HepG2 (cell line): Measurements from ENCODE around the gene TIAM2. TPM values are rescaled to one million over a fixed set of nuclear protein-coding genes. Genes with fewer than 3 reads are reported as not detected.
A peak's percentile ranks its signal among the peaks of the same experiment; 100 is the strongest.

Experiments
- ISX ChIP-seq: sonication (generic); formaldehyde crosslinking; conservative IDR thresholded peaks from 2 replicates; pipeline ENCODE4 v1.5.0; 2020; ENCODE audit warnings: missing genetic modification reagents
- NCOA2 ChIP-seq: sonication (generic); formaldehyde crosslinking; IDR thresholded peaks from 2 replicates; pipeline ENCODE4 v1.8.0; 2022; ENCODE audit warnings: inconsistent platforms
- NPAS2 ChIP-seq: sonication (generic); formaldehyde crosslinking; IDR thresholded peaks from 2 replicates; pipeline ENCODE4 v1.8.0; 2022; ENCODE audit warnings: mild to moderate bottlenecking, missing genetic modification reagents, borderline replicate concordance
- POLR2G ChIP-seq: fragments of 200-400 bp; formaldehyde crosslinking; IDR thresholded peaks from 2 replicates; pipeline ENCODE4 v1.6.1; 2018; ENCODE audit warnings: mild to moderate bottlenecking, low read depth, low read length, moderate library complexity
- TP53 ChIP-seq: sonication (generic); formaldehyde crosslinking; conservative IDR thresholded peaks from 2 replicates; pipeline ENCODE4 v1.4.0; 2020; ENCODE audit warnings: missing genetic modification reagents
- XBP1 ChIP-seq: sonication (generic); formaldehyde crosslinking; IDR thresholded peaks from 2 replicates; pipeline ENCODE4 v1.5.0; 2020; ENCODE audit warnings: missing genetic modification reagents
- ZBTB14 ChIP-seq: sonication (generic); formaldehyde crosslinking; IDR thresholded peaks from 2 replicates; pipeline ENCODE4 v1.4.0; 2020; ENCODE audit warnings: missing genetic modification reagents
- ZBTB21 ChIP-seq: sonication (generic); formaldehyde crosslinking; IDR thresholded peaks from 2 replicates; pipeline ENCODE4 v1.4.0; 2020; ENCODE audit warnings: missing genetic modification reagents
- ZFX ChIP-seq: sonication (generic); formaldehyde crosslinking; IDR thresholded peaks from 2 replicates; pipeline ENCODE4 v1.4.0; 2020; ENCODE audit warnings: mild to moderate bottlenecking, low read depth, missing genetic modification reagents, moderate library complexity
- ZNF260 ChIP-seq: sonication (generic); formaldehyde crosslinking; IDR thresholded peaks from 2 replicates; pipeline ENCODE4 v1.4.0; 2020; ENCODE audit warnings: missing genetic modification reagents, low read depth, mild to moderate bottlenecking, borderline replicate concordance
- ZNF574 ChIP-seq: sonication (generic); formaldehyde crosslinking; IDR thresholded peaks from 2 replicates; pipeline ENCODE4 v1.4.0; 2020; ENCODE audit warnings: missing genetic modification reagents
- ZNF704 ChIP-seq: sonication (generic); formaldehyde crosslinking; IDR thresholded peaks from 2 replicates; pipeline ENCODE4 v1.8.1; 2023; ENCODE audit warnings: mild to moderate bottlenecking, inconsistent platforms, moderate library complexity, missing genetic modification reagents, borderline replicate concordance
- ZNF788 ChIP-seq: sonication (generic); formaldehyde crosslinking; IDR thresholded peaks from 2 replicates; pipeline ENCODE4 v1.5.0; 2020; ENCODE audit warnings: mild to moderate bottlenecking, missing genetic modification reagents, borderline replicate concordance
- polyA plus RNA-seq, 8 experiments: library from polyadenylated mRNA; depleted of rRNA in 3 of 8; stranded (reverse) in 7 of 8; unstranded in 1 of 8; fragments of >200 nt; fragmentation: Illumina TruSeq in 4 of 8; extraction: Trizol in 4 of 8; gene quantifications; 2 replicates each; pipeline versions ENCODE4 v1.2.1 to v1.2.3, GENCODE V29; 2011 to 2016; ENCODE audit warnings: low read depth in 4 of 8, missing spikeins in 1 of 8, mixed read lengths in 1 of 8; ENCODE audit not compliant: insufficient read depth in 1 of 8
- total RNA-seq, 5 experiments: library from RNA; depleted of rRNA; stranded (reverse); fragments of >200 nt; fragmentation: Illumina TruSeq; extraction: Trizol; gene quantifications; 2 replicates each; pipeline ENCODE4 v1.2.3, GENCODE V29; 2016; ENCODE audit warnings: low read depth in 1 of 5
- TF ChIP-seq, protein P1 (sequence below): sonication (generic); formaldehyde crosslinking; IDR thresholded peaks from 2 replicates; pipeline ENCODE4 v1.8.0; 2022; ENCODE audit warnings: mild to moderate bottlenecking, missing genetic modification reagents, moderate library complexity
- TF ChIP-seq, protein P2 (sequence below): sonication (generic); formaldehyde crosslinking; IDR thresholded peaks from 2 replicates; pipeline ENCODE4 v1.4.0; 2020; ENCODE audit warnings: missing genetic modification reagents, borderline replicate concordance
- TF ChIP-seq, protein P3 (sequence below): sonication (generic); formaldehyde crosslinking; IDR thresholded peaks from 2 replicates; pipeline ENCODE4 v1.5.0; 2020; ENCODE audit warnings: mild to moderate bottlenecking, missing genetic modification reagents

Gene TIAM2
- total and polyA plus RNA-seq, 2 of the 13 experiments (the other 11 are each of a cell fraction or from before 2014, with no cell fraction given) = 4.1 to 4.5 TPM

DNA sequence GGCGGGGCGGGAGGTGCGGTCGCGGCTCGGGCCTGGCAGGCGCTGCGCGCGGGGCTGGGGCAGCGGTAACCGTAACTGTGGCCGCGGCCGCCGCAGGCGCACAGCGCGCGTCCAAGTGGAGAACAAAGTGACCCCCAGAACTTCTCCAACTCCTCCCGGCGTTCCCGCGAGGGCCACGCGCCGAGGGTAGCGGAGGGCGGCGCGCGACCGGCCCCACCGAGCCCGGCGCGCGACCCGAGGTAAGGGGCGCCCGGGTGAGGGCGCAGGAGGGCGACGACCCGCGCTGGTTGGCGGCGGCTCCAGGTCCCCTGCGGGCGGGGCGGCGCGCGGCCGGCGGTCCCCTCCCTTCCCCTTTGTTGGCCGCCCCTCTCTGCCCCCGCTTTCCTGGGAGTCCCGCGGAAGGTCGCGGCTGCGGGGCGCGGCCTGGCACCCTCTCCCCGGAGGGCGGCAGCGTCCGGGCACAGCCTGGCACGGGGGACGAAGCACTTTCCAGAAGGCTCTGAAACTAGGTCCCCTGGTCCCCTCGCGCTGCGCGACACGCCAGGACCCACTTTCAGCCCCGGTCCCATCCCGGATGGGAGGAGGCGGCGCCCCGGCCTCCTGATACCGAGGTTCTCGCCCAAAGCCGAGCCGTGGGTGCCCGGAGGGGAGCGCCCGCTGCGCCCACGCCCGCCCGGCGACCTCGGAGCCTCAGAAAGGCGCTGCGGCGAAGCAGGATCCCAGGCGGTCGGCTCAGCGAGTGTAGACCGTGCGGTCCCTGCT lies at the start of gene TIAM2 (continued):
- TF ChIP-seq ZNF704 (peak; percentile 88; the same call in 1 of the 2 replicates), ISX (CRISPR knock-in tag) (no peak), ZFX (CRISPR knock-in tag) (peak; percentile 21; the same call in 1 of the 2 replicates), ZNF788 (CRISPR knock-in tag) (peak; percentile 36; the same call in 1 of the 2 replicates), POLR2G (0 out of 2 replicates have a peak, but pooled peaks have one; percentile 36), ZBTB21 (CRISPR knock-in tag) (no peak), NPAS2 (CRISPR knock-in tag) (no peak), ZBTB14 (CRISPR knock-in tag) (peak; percentile 69), ZNF574 (CRISPR knock-in tag) (peak; percentile 38; the same call in 1 of the 2 replicates), TP53 (CRISPR knock-in tag) (no peak), ZNF260 (CRISPR knock-in tag) (no peak), XBP1 (no peak), NCOA2 (CRISPR knock-in tag) (no peak)
- TF ChIP-seq, protein P1, sequence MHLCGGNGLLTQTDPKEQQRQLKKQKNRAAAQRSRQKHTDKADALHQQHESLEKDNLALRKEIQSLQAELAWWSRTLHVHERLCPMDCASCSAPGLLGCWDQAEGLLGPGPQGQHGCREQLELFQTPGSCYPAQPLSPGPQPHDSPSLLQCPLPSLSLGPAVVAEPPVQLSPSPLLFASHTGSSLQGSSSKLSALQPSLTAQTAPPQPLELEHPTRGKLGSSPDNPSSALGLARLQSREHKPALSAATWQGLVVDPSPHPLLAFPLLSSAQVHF = no peak
- TF ChIP-seq, protein P2, sequence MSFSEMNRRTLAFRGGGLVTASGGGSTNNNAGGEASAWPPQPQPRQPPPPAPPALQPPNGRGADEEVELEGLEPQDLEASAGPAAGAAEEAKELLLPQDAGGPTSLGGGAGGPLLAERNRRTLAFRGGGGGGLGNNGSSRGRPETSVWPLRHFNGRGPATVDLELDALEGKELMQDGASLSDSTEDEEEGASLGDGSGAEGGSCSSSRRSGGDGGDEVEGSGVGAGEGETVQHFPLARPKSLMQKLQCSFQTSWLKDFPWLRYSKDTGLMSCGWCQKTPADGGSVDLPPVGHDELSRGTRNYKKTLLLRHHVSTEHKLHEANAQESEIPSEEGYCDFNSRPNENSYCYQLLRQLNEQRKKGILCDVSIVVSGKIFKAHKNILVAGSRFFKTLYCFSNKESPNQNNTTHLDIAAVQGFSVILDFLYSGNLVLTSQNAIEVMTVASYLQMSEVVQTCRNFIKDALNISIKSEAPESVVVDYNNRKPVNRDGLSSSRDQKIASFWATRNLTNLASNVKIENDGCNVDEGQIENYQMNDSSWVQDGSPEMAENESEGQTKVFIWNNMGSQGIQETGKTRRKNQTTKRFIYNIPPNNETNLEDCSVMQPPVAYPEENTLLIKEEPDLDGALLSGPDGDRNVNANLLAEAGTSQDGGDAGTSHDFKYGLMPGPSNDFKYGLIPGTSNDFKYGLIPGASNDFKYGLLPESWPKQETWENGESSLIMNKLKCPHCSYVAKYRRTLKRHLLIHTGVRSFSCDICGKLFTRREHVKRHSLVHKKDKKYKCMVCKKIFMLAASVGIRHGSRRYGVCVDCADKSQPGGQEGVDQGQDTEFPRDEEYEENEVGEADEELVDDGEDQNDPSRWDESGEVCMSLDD (CRISPR knock-in tag) = 0 out of 2 replicates have a peak, but pooled peaks have one; percentile 53
- TF ChIP-seq, protein P3, sequence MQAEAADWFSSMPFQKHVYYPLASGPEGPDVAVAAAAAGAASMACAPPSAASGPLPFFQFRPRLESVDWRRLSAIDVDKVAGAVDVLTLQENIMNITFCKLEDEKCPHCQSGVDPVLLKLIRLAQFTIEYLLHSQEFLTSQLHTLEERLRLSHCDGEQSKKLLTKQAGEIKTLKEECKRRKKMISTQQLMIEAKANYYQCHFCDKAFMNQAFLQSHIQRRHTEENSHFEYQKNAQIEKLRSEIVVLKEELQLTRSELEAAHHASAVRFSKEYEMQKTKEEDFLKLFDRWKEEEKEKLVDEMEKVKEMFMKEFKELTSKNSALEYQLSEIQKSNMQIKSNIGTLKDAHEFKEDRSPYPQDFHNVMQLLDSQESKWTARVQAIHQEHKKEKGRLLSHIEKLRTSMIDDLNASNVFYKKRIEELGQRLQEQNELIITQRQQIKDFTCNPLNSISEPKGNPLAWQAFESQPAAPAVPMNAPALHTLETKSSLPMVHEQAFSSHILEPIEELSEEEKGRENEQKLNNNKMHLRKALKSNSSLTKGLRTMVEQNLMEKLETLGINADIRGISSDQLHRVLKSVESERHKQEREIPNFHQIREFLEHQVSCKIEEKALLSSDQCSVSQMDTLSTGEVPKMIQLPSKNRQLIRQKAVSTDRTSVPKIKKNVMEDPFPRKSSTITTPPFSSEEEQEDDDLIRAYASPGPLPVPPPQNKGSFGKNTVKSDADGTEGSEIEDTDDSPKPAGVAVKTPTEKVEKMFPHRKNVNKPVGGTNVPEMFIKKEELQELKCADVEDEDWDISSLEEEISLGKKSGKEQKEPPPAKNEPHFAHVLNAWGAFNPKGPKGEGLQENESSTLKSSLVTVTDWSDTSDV (CRISPR knock-in tag) = no peak
